SK-N-SH (cell line): Measurements from ENCODE around the gene RPE65. TPM values are rescaled to one million over a fixed set of nuclear protein-coding genes. Genes with fewer than 3 reads are reported as not detected.

Experiments used
- CTCF ChIA-PET: fragments of 300-600, 350-600 bp; formaldehyde crosslinking; extraction: SDS; loops from one replicate; lab custom pipeline; 2021; lab: Yijun Ruan, JAX
- POLR2A ChIA-PET: fragments of 350-600 bp; sonication (Branson Sonifier 250); formaldehyde crosslinking; extraction: SDS; loops from one replicate; lab custom pipeline; 2020; ENCODE audit warnings: antibody characterized with exemption, inconsistent platforms; lab: Yijun Ruan, JAX
- DNase-seq: peaks from one replicate; pipeline ENCODE4 v3.0.0; 2012
- H2AFZ ChIP-seq: fragments of 200-600 bp; sonication (generic); 2 replicates; pipeline ENCODE4 v1.8.1; 2016; ENCODE audit warnings: antibody characterized with exemption, mild to moderate bottlenecking, low read depth
- H3F3A ChIP-seq: fragments of 200-600 bp; sonication (generic); replicated peaks from 2 replicates; pipeline ENCODE3; 2016; ENCODE audit warnings: antibody characterized with exemption, mild to moderate bottlenecking; ENCODE audit not compliant: insufficient read depth
- H3K27ac ChIP-seq, 2 experiments: fragments of 200-500 bp in 1 of 2; fragments of 200-600 bp in 1 of 2; sonication (Bioruptor generic) in 1 of 2; sonication (generic), shearing (Covaris generic) in 1 of 2; 2 replicates each; pipeline versions ENCODE4 v1.5.1 to v1.6.1; 2014 to 2016; ENCODE audit warnings: low read depth in 2 of 2, inconsistent platforms in 1 of 2, low read length in 1 of 2, mild to moderate bottlenecking in 1 of 2, mixed read lengths in 1 of 2
- H3K27me3 ChIP-seq: fragments of 200-600 bp; sonication (generic), shearing (Covaris generic); 2 replicates; pipeline ENCODE4 v1.6.1; 2016; ENCODE audit warnings: mixed run types; ENCODE audit not compliant: insufficient read depth
- H3K36me3 ChIP-seq, 2 experiments: fragments of 200-500 bp in 1 of 2; fragments of 200-600 bp in 1 of 2; sonication (Bioruptor generic) in 1 of 2; sonication (generic) in 1 of 2; replicated peaks in 1 of 2; 2 replicates each; pipeline versions ENCODE3 to v1.5.1; 2014 to 2016; ENCODE audit warnings: low read length in 1 of 2, mild to moderate bottlenecking in 1 of 2; ENCODE audit not compliant: insufficient read depth in 2 of 2, control insufficient read depth in 1 of 2
- H3K4me1 ChIP-seq, 2 experiments: fragments of 200-500 bp in 1 of 2; fragments of 200-600 bp in 1 of 2; sonication (Bioruptor generic) in 1 of 2; sonication (generic), shearing (Covaris generic) in 1 of 2; 2 replicates each; pipeline versions ENCODE4 v1.5.1 to v1.6.1; 2014 to 2016; ENCODE audit warnings: low read depth in 1 of 2, low read length in 1 of 2, mixed run types in 1 of 2; ENCODE audit not compliant: insufficient read depth in 2 of 2, control insufficient read depth in 1 of 2
- H3K4me2 ChIP-seq: fragments of 200-600 bp; sonication (generic), shearing (Covaris generic); 2 replicates; pipeline ENCODE4 v1.6.1; 2017; ENCODE audit warnings: mixed run types
- H3K4me3 ChIP-seq, 2 experiments: fragments of 200-500 bp in 1 of 2; fragments of 200-600 bp in 1 of 2; sonication (Bioruptor generic) in 1 of 2; sonication (generic), shearing (Covaris generic) in 1 of 2; 2 replicates each; pipeline versions ENCODE4 v1.5.1 to v1.8.1; 2014 to 2016; ENCODE audit warnings: low read depth in 2 of 2, inconsistent platforms in 1 of 2, low read length in 1 of 2, mild to moderate bottlenecking in 1 of 2, mixed read lengths in 1 of 2, moderate library complexity in 1 of 2
- H3K79me2 ChIP-seq: fragments of 200-600 bp; sonication (generic); 2 replicates; pipeline ENCODE4 v1.8.1; 2017; ENCODE audit warnings: mild to moderate bottlenecking; ENCODE audit not compliant: insufficient read depth
- H3K9ac ChIP-seq: fragments of 200-600 bp; sonication (generic); 2 replicates; pipeline ENCODE4 v1.6.1; 2017; ENCODE audit warnings: mixed run types
- H3K9me2 ChIP-seq: fragments of 200-600 bp; sonication (generic); 2 replicates; pipeline ENCODE4 v1.6.1; 2017; ENCODE audit warnings: mixed run types
- H3K9me3 ChIP-seq: fragments of 200-600 bp; sonication (generic); 2 replicates; pipeline ENCODE4 v1.6.1; 2017; ENCODE audit warnings: mixed run types, mild to moderate bottlenecking, moderate library complexity
- H4K20me1 ChIP-seq: fragments of 200-600 bp; sonication (generic); 2 replicates; pipeline ENCODE4 v1.6.1; 2017; ENCODE audit warnings: mild to moderate bottlenecking, mixed run types; ENCODE audit not compliant: insufficient read depth
- FOXJ3 ChIP-seq: sonication (generic); formaldehyde crosslinking; IDR thresholded peaks from 2 replicates; pipeline ENCODE4 v1.5.1; 2020; ENCODE audit warnings: mild to moderate bottlenecking, missing genetic modification reagents
- FOXM1 ChIP-seq: IDR thresholded peaks from 2 replicates; pipeline ENCODE4 v1.4.0; 2012; ENCODE audit warnings: low read depth, mild to moderate bottlenecking
- MXI1 ChIP-seq: IDR thresholded peaks from 2 replicates; pipeline ENCODE4 v1.6.1; 2012; ENCODE audit warnings: mild to moderate bottlenecking, low read depth, low read length, improper control_type of control experiment
- RAD21 ChIP-seq: IDR thresholded peaks from 2 replicates; pipeline ENCODE4 v1.6.1; 2012; ENCODE audit warnings: mild to moderate bottlenecking, low read length
- RXRA ChIP-seq: IDR thresholded peaks from 2 replicates; pipeline ENCODE4 v1.4.0; 2012; ENCODE audit warnings: low read depth, mild to moderate bottlenecking, borderline replicate concordance
- SMC3 ChIP-seq: IDR thresholded peaks from 2 replicates; pipeline ENCODE4 v1.6.1; 2012; ENCODE audit warnings: low read depth, low read length, improper control_type of control experiment
- TCF12 ChIP-seq: IDR thresholded peaks from 2 replicates; pipeline ENCODE4 v1.4.0; 2012
- WGBS: methylation state at CpG from one replicate; pipeline ENCODE4 v1.1.6; 2017; ENCODE audit warnings: low lambda C conversion rate; 5-methylcytosine and 5-hydroxymethylcytosine counted together
- polyA plus RNA-seq, 3 experiments: library from polyadenylated mRNA; depleted of rRNA; stranded (reverse); fragments of >200 nt; gene quantifications; 2 replicates each; pipeline ENCODE4 v1.2.3, GENCODE V29; 2012
- TF ChIP-seq, protein P1 (sequence below): fragments of 150-350 bp; IDR thresholded peaks from 2 replicates; pipeline ENCODE4 v1.6.1; 2017; ENCODE audit warnings: antibody characterized with exemption, low read length, low read depth, borderline replicate concordance
- TF ChIP-seq, protein P2 (sequence below): fragments of 200-600 bp; sonication (generic); IDR thresholded peaks from 2 replicates; pipeline ENCODE4 v1.6.1; 2017; ENCODE audit warnings: antibody characterized with exemption, mild to moderate bottlenecking, moderate library complexity
- TF ChIP-seq, protein P3 (sequence below): IDR thresholded peaks from 2 replicates; pipeline ENCODE4 v1.4.0; 2012; ENCODE audit warnings: low read depth, borderline replicate concordance
- TF ChIP-seq, protein P4 (sequence below): fragments of 150-350 bp; IDR thresholded peaks from 2 replicates; pipeline ENCODE4 v1.6.1; 2016; ENCODE audit warnings: mild to moderate bottlenecking, low read depth, low read length

The RPE65 gene
- polyA plus RNA-seq, 1 of the 3 experiments (the other 2 are of a cell fraction), result 0.02 TPM

DNA sequence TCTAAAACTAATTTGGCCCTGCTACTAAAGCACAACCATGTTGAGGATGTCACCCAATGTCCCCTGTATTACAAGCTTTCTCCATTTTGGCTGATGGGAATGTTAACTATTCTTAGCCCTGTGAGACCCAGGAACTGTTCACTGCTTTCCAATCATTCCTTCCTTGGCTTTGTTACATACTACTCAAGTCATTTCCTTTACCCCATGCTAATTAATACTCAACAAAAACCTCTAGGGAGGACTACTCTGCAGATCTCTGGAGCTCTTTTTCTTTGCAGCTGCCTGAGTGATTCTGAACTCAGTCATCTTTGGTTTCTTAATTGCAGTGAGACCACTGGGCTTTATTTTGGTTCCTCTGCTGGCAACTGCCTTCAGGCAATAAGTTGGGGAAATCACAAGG is 23.3 kb upstream of the RPE65 start:
- Histone ChIP-seq H3K79me2 (no peaks in the 10 kb centered on the region), H3K9ac (no peak overlapping the region)

DNA sequence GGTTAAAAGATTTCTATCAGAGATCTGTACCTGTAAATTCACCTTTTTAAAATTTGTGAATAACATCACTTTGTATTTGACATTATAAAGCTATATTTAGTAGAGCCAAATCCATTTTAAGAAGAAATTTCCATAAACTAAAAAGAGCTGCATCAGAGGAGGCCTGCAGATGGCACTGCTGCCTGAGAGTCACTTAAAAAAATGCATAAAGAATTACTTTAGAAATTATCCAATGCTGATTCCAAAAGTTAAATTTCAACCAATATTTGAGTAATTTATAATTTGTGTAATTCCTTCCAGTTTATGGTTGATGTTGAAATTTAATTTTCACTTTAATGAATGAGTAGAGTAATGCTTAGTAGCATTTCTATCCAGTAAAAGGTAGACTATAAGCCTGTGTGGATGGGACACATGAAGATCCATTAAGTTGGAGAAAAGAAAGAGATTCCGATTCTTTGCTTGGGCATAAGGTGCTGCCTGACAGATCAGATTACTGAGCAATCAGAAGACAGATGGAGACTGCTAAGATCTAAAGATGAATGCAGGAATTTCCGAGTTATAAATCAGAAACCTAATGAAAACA is 20.7 kb upstream of the RPE65 start:
- Histone ChIP-seq H3K36me3 (peaks cover 5 to 7% of the 10 kb centered on the region in 2 experiments), H3K9me2 (no peaks in the 10 kb centered on the region), H3K79me2 (no peaks in the 10 kb centered on the region), H2AFZ (no peak overlapping the region), H3K4me1 (no peaks in the 10 kb centered on the region; a peak in 1 of 4 replicates), H3K4me2 (no peak overlapping the region), H3K27me3 (no peaks in the 10 kb centered on the region), H3K27ac (no peak overlapping the region), H3F3A (no peaks in the 10 kb centered on the region), H3K9ac (no peak overlapping the region), H4K20me1 (no peaks in the 10 kb centered on the region), H3K4me3 (no peak overlapping the region), H3K9me3 (no peaks in the 10 kb centered on the region)
- ChIA-PET POLR2A (no interaction called here), CTCF (interaction anchor here (0.7 to 3.4 kb wide), 22 partner anchors 8 to 1673 kb away, joined by 3 to 25 read pairs (median 3); no protein-coding TSS in a partner anchor)
- no peak for DNase-seq
- TF ChIP-seq FOXM1, result no peak
- no peak for TF ChIP-seq FOXJ3 (CRISPR knock-in tag)
- TF ChIP-seq RAD21, result peak; percentile 81
- TF ChIP-seq, protein P1, sequence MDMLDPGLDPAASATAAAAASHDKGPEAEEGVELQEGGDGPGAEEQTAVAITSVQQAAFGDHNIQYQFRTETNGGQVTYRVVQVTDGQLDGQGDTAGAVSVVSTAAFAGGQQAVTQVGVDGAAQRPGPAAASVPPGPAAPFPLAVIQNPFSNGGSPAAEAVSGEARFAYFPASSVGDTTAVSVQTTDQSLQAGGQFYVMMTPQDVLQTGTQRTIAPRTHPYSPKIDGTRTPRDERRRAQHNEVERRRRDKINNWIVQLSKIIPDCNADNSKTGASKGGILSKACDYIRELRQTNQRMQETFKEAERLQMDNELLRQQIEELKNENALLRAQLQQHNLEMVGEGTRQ, result no peak
- TF ChIP-seq, protein P2, sequence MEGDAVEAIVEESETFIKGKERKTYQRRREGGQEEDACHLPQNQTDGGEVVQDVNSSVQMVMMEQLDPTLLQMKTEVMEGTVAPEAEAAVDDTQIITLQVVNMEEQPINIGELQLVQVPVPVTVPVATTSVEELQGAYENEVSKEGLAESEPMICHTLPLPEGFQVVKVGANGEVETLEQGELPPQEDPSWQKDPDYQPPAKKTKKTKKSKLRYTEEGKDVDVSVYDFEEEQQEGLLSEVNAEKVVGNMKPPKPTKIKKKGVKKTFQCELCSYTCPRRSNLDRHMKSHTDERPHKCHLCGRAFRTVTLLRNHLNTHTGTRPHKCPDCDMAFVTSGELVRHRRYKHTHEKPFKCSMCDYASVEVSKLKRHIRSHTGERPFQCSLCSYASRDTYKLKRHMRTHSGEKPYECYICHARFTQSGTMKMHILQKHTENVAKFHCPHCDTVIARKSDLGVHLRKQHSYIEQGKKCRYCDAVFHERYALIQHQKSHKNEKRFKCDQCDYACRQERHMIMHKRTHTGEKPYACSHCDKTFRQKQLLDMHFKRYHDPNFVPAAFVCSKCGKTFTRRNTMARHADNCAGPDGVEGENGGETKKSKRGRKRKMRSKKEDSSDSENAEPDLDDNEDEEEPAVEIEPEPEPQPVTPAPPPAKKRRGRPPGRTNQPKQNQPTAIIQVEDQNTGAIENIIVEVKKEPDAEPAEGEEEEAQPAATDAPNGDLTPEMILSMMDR, result peak; percentile 91
- TF ChIP-seq, protein P3, sequence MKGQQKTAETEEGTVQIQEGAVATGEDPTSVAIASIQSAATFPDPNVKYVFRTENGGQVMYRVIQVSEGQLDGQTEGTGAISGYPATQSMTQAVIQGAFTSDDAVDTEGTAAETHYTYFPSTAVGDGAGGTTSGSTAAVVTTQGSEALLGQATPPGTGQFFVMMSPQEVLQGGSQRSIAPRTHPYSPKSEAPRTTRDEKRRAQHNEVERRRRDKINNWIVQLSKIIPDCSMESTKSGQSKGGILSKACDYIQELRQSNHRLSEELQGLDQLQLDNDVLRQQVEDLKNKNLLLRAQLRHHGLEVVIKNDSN, result no peak
- TF ChIP-seq, protein P4, sequence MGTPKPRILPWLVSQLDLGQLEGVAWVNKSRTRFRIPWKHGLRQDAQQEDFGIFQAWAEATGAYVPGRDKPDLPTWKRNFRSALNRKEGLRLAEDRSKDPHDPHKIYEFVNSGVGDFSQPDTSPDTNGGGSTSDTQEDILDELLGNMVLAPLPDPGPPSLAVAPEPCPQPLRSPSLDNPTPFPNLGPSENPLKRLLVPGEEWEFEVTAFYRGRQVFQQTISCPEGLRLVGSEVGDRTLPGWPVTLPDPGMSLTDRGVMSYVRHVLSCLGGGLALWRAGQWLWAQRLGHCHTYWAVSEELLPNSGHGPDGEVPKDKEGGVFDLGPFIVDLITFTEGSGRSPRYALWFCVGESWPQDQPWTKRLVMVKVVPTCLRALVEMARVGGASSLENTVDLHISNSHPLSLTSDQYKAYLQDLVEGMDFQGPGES, result no peak
- TF ChIP-seq MXI1, result no peak
- TF ChIP-seq RXRA, result no peak
- TF ChIP-seq SMC3, result peak; percentile 46
- WGBS, result 89% methylated on average over 2 of the region's 2 CpGs

More for the DNA sequence above, 23.3 kb upstream of the RPE65 start:
- H3K27me3 ChIP-seq, result no peaks in the 10 kb centered on the region
- H3K4me2 ChIP-seq, result no peak overlapping the region
- peaks cover 16 to 23% of the 10 kb centered on the region in 2 experiments for H3K36me3 ChIP-seq
- H3K9me3 ChIP-seq, result no peaks in the 10 kb centered on the region
- H3K9me2 ChIP-seq, result no peaks in the 10 kb centered on the region
- no peak for DNase-seq
- H3K4me3 ChIP-seq, result no peak overlapping the region
- TF ChIP-seq FOXM1 (no peak), TCF12 (no peak), RAD21 (no peak)
- TF ChIP-seq, all 33 proteins: peak for 0
- POLR2A ChIA-PET, result no interaction called here
- CTCF ChIA-PET, result interaction anchor here (1.0 to 1.3 kb wide), 2 partner anchors 14 to 1264 kb away, joined by 3 to 4 read pairs; no protein-coding TSS in a partner anchor
- no peak overlapping the region for H3K27ac ChIP-seq
- H2AFZ ChIP-seq, result no peak overlapping the region
- no peaks in the 10 kb centered on the region for H3F3A ChIP-seq
- no peaks in the 10 kb centered on the region for H4K20me1 ChIP-seq
- H3K4me1 ChIP-seq, result peaks cover 0 to 4% of the 10 kb centered on the region in 2 experiments; a peak in 1 of 4 replicates
